Activated naive CD8-positive, alpha-beta T cell treated with anti-CD3 and anti-CD28 coated beads, Interleukin-2, amount 10 ng/mL, durations not matched to agents 7 days and 5 days (primary cell): ENCODE measurements around the gene CEMIP. TPM values are rescaled to one million over a fixed set of nuclear protein-coding genes. Genes with fewer than 3 reads are reported as not detected.
"Not testable (repeated sequence)": the region's sequence is repeated elsewhere in the genome, so short reads cannot be mapped to it uniquely, and the experiment has no call there.

ENCODE experiments used
- ATAC-seq: fragments of 150-1000 bp; cut with Tn5 transposase; one replicate; pipeline ENCODE4 v1.10.0; 2021; ENCODE audit warnings: low read depth, moderate library complexity
- POLR2A ChIA-PET: fragments of 350-600 bp; sonication (Branson Sonifier 250); formaldehyde crosslinking; loops from one replicate; lab custom pipeline; 2021; ENCODE audit warnings: antibody characterized with exemption; lab: Charles Lee
- DNase-seq: peaks from one replicate; pipeline ENCODE4 v3.0.0; 2021
- H3K27ac Mint-ChIP-seq: one replicate; pipeline ENCODE4 v1.8.0; 2022; ENCODE audit warnings: mild to moderate bottlenecking, mixed read lengths
- H3K27me3 Mint-ChIP-seq: one replicate; pipeline ENCODE4 v1.8.0; 2022; ENCODE audit warnings: mild to moderate bottlenecking, moderate library complexity, mixed read lengths
- H3K36me3 Mint-ChIP-seq: one replicate; pipeline ENCODE4 v1.8.0; 2021; ENCODE audit warnings: mild to moderate bottlenecking, mixed read lengths
- H3K4me1 Mint-ChIP-seq: one replicate; pipeline ENCODE4 v1.8.0; 2021; ENCODE audit warnings: mixed read lengths
- H3K4me3 Mint-ChIP-seq: one replicate; pipeline ENCODE4 v1.8.0; 2022; ENCODE audit warnings: mild to moderate bottlenecking, moderate library complexity, mixed read lengths
- H3K9me3 Mint-ChIP-seq: one replicate; pipeline ENCODE4 v1.8.0; 2021; ENCODE audit warnings: mixed read lengths
- total RNA-seq, 2 experiments: library from RNA; stranded (reverse); gene quantifications; one replicate each; pipeline ENCODE4 v1.2.3, GENCODE V29; 2021

CEMIP gene
- total RNA-seq, 2 experiments from 2014 or later, result 0.23 TPM; not detected in 1

DNA sequence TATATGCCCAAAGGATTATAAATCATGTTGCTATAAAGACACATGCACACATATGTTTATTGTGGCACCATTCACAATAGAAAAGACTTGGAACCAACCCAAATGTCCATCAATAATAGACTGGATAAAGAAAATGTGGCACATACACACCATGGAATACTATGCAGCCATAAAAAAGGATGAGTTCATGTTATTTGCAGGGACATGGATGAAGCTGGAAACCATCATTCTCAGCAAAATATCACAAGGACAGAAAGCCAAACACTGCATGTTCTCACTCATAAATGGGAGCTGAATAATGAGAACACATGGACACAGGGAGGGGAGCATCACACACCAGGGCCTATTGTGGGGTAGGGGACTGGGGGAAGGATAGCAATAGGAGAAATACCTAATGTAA is 186.3 kb downstream of the CEMIP start:
- DNase-seq, ATAC-seq, H3K27ac Mint-ChIP-seq, H3K9me3 Mint-ChIP-seq, H3K27me3 Mint-ChIP-seq, H3K4me3 Mint-ChIP-seq, POLR2A ChIA-PET: not testable (repeated sequence)
- H3K4me1 Mint-ChIP-seq, result peaks cover 16% of the 10 kb centered on the region
- peaks cover 45% of the 10 kb centered on the region for H3K36me3 Mint-ChIP-seq

DNA sequence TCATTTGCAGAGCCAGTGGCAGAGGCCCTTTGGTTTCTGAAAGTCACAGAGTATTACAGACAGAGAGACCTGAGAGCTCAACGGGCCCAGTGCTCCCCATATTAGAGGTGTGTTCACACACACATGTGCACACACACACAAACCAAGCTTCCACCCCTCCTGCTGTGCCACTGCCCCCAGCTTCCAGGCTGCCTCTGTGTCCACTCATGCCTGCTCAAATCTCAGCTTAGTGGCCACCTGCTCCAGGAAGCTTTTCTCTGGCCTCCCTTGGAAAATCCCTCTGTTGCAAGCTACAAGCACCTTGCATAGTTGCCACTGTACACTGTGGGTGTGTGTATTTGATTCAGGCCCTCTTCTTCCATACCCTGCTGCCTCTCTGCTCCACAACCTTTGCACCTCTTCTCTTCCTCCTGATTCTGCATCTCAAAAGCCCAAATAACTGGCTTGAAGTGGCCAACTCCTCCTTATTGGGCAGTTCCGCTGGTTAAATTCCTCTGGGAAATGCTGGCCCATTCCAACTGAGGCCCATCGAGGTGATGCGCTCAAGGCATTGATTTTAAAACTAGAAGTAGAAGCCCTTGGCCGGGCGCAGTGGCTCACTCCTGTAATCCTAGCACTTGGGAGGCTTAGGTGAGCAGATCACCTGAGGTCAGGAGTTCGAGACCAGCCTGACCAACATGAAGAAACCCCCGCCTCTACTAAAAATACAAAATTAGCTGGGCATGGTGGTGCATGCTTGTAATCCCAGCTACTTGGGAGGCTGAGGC is 187.4 kb downstream of the CEMIP start:
- Mint-ChIP-seq H3K27me3 (no peaks in the 10 kb centered on the region), H3K36me3 (peaks cover 39% of the 10 kb centered on the region), H3K4me3 (no peak overlapping the region), H3K27ac (no peak overlapping the region), H3K9me3 (no peaks in the 10 kb centered on the region), H3K4me1 (peaks cover 16% of the 10 kb centered on the region)
- DNase-seq, result no peak
- ATAC-seq, result no peak
- POLR2A ChIA-PET, result no interaction called here

DNA sequence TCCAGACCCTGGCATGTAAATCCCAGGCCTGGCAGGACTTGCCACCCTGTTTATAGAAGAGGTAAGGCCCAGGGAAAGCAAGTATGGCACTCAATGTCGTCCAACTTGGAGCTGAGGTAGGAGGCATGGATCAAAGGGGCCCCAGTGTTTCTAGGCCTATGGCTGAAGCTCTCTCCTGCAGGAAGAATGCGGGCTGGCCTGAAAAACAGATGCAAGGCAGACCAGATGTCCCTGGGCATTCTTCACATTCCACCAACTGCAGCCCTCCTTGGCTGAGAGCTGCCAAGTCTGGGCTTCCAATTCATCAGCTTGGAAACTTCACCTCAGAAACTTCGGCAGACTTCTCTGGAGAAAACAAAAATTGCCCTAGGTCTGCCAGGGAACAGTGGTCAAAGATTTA is 188.3 kb downstream of the CEMIP start:
- Mint-ChIP-seq H3K4me1 (peaks cover 12% of the 10 kb centered on the region), H3K9me3 (no peaks in the 10 kb centered on the region), H3K27ac (no peak overlapping the region), H3K4me3 (no peak overlapping the region), H3K36me3 (peaks cover 30% of the 10 kb centered on the region), H3K27me3 (no peaks in the 10 kb centered on the region)
- DNase-seq (no peak), ATAC-seq (no peak)
- POLR2A ChIA-PET, result no interaction called here

DNA sequence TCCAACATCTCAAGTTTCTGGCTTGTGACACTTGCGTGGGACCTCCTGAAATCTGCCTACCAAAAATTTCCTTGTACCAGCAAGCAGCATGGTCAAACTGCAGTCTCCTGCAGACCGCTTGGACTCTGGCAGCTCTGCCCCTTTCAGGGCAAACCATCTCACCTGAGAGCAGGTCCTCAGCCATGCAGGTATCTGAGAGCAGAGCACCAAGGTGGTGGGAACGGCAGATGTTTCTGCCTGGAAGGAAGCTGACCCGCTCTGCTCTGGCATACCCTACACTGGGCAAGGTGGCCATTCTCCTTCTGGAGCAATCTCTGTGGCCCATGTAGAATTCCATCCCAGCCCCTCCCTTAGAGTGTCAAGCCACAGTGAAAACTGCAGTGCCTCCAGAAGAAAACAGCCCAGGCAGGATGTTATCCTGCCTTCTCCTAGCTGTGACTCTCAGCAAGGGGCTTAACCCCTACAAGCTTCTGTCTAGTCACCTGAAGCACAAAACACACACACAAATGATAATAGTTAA is 188.9 kb downstream of the CEMIP start:
- H3K9me3 Mint-ChIP-seq, result no peaks in the 10 kb centered on the region
- no peaks in the 10 kb centered on the region for H3K27me3 Mint-ChIP-seq
- H3K27ac Mint-ChIP-seq, result no peak overlapping the region
- no peak overlapping the region for H3K4me3 Mint-ChIP-seq
- peaks cover 7% of the 10 kb centered on the region for H3K4me1 Mint-ChIP-seq
- DNase-seq, result no peak
- peaks cover 24% of the 10 kb centered on the region for H3K36me3 Mint-ChIP-seq
- POLR2A ChIA-PET, result no interaction called here
- no peak for ATAC-seq

DNA sequence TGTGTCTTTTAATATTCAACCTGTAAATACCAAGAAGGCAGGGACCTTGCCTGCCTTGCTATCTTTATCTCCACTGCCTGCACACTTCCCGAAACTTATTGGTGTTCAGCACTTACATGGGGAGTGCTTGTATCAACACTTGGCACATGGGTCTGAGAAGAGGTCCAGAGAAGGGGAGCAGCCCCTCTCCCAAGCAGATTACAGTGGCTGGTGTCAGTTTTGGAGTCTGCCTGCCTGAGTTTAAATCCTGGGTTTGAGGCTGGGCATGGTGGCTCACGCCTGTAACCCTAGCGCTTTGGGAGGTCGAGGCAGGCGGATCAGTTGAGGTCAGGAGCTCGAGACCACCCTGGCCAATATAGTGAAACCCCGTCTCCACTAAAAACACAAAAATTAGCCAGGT is 190.1 kb downstream of the CEMIP start:
- no peaks in the 10 kb centered on the region for H3K9me3 Mint-ChIP-seq
- DNase-seq, result no peak

DNA sequence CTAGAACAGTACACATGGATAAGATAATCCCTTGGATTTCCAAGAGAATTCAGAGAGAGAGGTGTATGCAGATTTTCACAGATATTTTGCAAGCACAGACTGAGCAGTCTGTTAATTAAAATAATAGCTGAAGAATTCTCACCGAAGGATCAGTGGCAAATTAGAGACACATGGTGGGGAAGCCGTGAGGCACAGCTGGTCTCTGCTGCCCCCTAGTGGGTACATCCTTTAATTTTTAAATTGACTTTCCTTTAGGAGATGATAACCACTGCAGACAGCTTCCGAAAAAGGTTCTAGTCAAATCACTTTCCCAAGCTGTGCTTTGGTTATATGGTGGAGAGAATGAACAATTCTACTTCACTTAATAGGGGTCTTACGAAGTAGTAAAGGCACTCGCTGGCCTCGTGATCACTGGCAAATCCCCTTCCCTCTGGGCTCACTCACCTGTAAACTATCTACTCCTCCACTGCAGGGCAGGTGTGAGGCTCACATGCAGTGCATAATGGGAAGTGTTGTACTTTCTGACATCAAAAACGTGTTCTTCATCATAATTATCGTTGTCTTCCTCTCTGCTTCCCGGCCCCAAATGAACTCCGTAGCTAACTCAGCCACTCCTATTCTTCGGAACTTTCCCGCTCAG is 191.0 kb downstream of the CEMIP start:
- Mint-ChIP-seq H3K4me1 (peaks cover 5% of the 10 kb centered on the region), H3K36me3 (peaks cover 8% of the 10 kb centered on the region), H3K9me3 (no peaks in the 10 kb centered on the region), H3K4me3 (no peak overlapping the region), H3K27me3 (no peaks in the 10 kb centered on the region), H3K27ac (no peak overlapping the region)
- ATAC-seq, result peak; percentile 56
- peak; percentile 45 for DNase-seq
- POLR2A ChIA-PET, result no interaction called here

More for the DNA sequence above, 190.1 kb downstream of the CEMIP start:
- H3K27ac Mint-ChIP-seq, result no peak overlapping the region
- H3K4me1 Mint-ChIP-seq, result peaks cover 6% of the 10 kb centered on the region
- peaks cover 15% of the 10 kb centered on the region for H3K36me3 Mint-ChIP-seq
- no peaks in the 10 kb centered on the region for H3K27me3 Mint-ChIP-seq
- H3K4me3 Mint-ChIP-seq, result no peak overlapping the region
- POLR2A ChIA-PET, result no interaction called here
- no peak for ATAC-seq

DNA sequence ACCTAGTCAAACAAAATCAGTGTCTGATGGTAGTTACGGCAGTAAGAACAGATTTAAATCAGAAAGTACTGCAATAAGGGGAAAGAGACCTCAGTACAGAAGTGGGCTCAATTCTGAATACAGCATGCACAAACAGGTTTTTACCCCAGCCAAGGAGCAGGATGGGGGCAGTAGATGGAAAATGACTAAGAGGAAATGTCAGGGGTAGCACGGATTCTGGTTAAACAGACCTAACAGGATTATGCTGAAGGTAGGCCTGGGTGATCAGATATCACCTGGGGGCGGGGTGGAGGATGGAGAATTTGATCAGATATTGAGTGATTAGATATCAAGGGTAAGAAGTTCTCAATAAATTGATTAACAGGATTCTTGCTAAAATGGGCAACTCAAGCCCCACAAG is 191.5 kb downstream of the CEMIP start:
- DNase-seq (no peak), ATAC-seq (no peak)
- no peaks in the 10 kb centered on the region for H3K9me3 Mint-ChIP-seq
- POLR2A ChIA-PET, result no interaction called here
- no peaks in the 10 kb centered on the region for H3K27me3 Mint-ChIP-seq
- H3K4me3 Mint-ChIP-seq, result no peak overlapping the region
- H3K36me3 Mint-ChIP-seq, result peaks cover 3% of the 10 kb centered on the region
- H3K27ac Mint-ChIP-seq, result no peak overlapping the region
- peaks cover 11% of the 10 kb centered on the region for H3K4me1 Mint-ChIP-seq

DNA sequence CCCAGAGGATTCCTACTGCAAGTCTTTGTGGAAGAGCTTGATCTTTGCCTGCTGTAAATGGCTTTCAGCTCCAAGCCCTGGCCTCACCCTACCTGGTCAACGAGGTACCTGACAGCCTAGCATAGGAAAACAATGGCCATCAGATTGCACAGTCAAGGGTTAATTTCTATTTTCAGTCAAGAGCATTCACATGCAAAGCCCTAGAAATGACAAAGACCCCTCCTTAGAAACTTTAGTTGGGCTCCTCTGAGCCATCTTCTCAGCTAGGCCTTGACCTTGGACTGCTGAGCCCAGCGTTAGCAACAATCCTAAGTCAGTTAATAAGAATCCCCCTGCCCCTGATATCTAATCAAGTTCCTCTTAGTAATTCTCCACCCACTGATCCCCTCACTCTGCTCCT is 192.0 kb downstream of the CEMIP start:
- H3K36me3 Mint-ChIP-seq, result peaks cover 3% of the 10 kb centered on the region
- no peaks in the 10 kb centered on the region for H3K27me3 Mint-ChIP-seq
- no peaks in the 10 kb centered on the region for H3K9me3 Mint-ChIP-seq
- H3K27ac Mint-ChIP-seq, result peak overlapping the region; percentile 9
- POLR2A ChIA-PET, result no interaction called here
- no peak overlapping the region for H3K4me3 Mint-ChIP-seq
- ATAC-seq (no peak), DNase-seq (no peak)
- peaks cover 11% of the 10 kb centered on the region for H3K4me1 Mint-ChIP-seq

DNA sequence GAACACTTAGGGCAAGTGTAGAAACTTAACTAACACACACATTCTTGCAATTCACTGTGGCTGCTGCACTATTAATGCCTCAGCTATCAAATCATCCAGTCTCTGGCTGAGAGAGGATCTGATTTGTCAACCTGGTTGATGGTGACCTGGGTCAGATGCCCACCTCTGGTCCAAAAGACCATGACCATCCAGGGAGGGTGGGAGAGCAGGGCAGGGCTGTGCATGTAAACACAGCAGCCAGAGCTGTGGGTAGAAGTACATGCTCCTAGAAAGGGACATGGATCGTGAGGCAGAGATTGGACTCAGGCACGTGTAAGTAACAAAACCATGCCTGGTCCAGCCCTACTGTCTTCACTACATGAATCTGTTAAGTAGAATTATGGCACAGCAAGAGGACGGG is 193.1 kb downstream of the CEMIP start:
- Mint-ChIP-seq H3K4me3 (no peak overlapping the region), H3K27ac (no peak overlapping the region), H3K36me3 (peaks cover 9% of the 10 kb centered on the region), H3K9me3 (no peaks in the 10 kb centered on the region), H3K4me1 (peaks cover 19% of the 10 kb centered on the region), H3K27me3 (no peaks in the 10 kb centered on the region)
- DNase-seq (no peak), ATAC-seq (no peak)
- POLR2A ChIA-PET, result no interaction called here

DNA sequence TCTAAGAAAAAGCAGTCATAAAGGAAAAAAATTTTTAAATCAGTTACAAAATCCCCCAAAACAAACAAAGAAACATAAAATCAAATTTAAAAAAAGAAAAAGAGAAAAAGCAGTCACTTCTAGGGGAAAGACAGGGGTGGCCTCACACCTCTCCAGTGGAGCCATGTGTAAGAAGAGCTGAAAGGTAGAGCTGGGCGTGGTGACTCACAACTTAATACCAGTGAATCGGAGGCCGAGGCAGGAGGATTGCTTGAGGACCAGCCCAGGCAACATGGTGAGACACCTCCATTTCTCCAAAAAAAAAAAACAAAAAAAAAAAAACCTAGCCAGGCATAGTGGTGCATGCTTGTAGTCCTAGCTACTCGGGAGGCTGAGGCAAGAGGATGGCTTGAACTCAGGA is 195.7 kb downstream of the CEMIP start:
- H3K36me3 Mint-ChIP-seq, result peaks cover 11% of the 10 kb centered on the region
- H3K4me3 Mint-ChIP-seq, result no peak overlapping the region
- H3K4me1 Mint-ChIP-seq, result peaks cover 31% of the 10 kb centered on the region
- POLR2A ChIA-PET, result no interaction called here
- H3K27me3 Mint-ChIP-seq, result no peaks in the 10 kb centered on the region
- no peak for DNase-seq
- no peaks in the 10 kb centered on the region for H3K9me3 Mint-ChIP-seq
- no peak overlapping the region for H3K27ac Mint-ChIP-seq
- ATAC-seq, result no peak

DNA sequence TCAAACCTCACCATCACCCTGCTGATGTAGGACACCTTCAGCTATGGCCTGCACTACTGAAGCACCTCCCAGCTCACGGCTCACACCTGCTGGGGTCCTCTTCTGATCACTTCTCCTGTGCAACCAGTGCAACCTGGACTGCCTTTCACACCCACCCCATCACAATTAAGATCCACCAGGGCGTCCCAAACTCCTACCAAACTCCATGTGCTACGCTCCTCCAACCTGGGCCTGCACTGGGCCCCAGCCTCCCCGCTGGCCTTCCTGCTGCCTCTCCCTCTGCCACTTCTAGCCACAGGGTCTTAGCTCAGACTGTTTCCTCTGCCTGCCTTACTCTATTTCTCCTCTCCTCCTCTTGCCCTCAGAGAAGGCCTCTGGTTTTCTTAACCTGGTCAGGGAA is 197.7 kb downstream of the CEMIP start:
- POLR2A ChIA-PET, result interaction anchor here (0.6 to 1.9 kb wide), 2 partner anchors 24 to 116 kb away, joined by 3 to 5 read pairs; no protein-coding TSS in a partner anchor
- Mint-ChIP-seq H3K9me3 (no peaks in the 10 kb centered on the region), H3K27me3 (no peaks in the 10 kb centered on the region), H3K4me3 (no peak overlapping the region), H3K27ac (peak overlapping the region; percentile 15), H3K36me3 (peaks cover 12% of the 10 kb centered on the region), H3K4me1 (peaks cover 31% of the 10 kb centered on the region)
- DNase-seq (no peak), ATAC-seq (no peak)

DNA sequence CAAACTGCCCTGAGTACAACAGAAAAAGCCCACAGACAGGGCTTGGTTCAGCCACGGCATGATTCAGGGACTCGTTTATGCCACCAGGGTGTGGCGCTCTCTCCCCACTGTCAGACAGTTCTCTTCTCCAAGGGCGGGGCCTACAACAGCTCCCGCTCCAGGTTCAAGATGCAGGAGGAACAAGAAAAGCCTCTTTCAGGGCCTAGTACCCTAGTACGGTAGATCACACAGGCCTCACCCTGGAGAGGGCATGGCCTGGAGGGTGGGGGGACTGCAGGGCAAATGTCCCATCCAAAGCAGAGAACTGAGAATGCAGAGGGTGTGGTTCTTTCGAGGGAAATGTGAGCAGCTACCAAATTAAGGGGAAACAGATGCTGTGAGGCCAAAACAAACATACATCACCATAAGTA is 198.5 kb downstream of the CEMIP start:
- ATAC-seq, result no peak
- Mint-ChIP-seq H3K4me1 (peaks cover 38% of the 10 kb centered on the region), H3K4me3 (no peak overlapping the region), H3K36me3 (peaks cover 19% of the 10 kb centered on the region), H3K27me3 (no peaks in the 10 kb centered on the region), H3K9me3 (no peaks in the 10 kb centered on the region), H3K27ac (no peak overlapping the region)
- POLR2A ChIA-PET, result interaction anchor here (0.6 to 1.9 kb wide), 2 partner anchors 24 to 115 kb away, joined by 3 to 5 read pairs; no protein-coding TSS in a partner anchor
- DNase-seq, result peak; percentile 47

DNA sequence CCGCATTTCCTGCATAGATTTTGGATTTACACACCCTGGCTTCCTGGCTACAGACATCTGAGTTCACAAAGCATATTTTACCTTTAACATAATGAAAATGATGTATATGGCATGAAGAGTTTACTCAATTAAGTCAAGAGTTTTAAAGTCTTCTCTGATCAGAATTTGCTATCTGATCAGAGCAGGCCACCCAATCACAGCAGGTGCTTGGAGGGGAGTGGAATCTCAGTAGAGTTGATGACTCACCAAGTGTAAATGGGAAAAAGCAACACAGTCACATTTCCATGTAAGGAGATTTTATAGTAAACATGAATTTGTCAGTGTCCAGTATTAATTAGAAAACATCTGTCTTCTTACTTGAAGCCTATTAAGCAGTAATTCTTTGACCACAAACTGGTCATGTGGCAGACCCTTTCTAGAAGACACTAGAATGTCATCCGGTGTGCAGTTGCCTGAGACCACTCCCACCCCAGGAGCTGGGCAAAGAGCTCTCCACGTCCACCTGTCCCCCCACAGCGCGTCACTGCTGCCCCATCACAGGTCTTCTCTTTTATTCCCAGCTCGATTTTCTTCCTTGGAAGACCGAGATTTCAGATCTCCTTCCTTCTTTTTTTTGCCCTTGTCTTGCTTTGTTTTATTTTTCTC is 199.6 kb downstream of the CEMIP start:
- H3K4me3 Mint-ChIP-seq, result no peak overlapping the region
- H3K27me3 Mint-ChIP-seq, result no peaks in the 10 kb centered on the region
- no peak overlapping the region for H3K27ac Mint-ChIP-seq
- no peaks in the 10 kb centered on the region for H3K9me3 Mint-ChIP-seq
- H3K36me3 Mint-ChIP-seq, result peaks cover 19% of the 10 kb centered on the region
- no peak for ATAC-seq
- DNase-seq, result no peak
- peaks cover 40% of the 10 kb centered on the region for H3K4me1 Mint-ChIP-seq
- POLR2A ChIA-PET, result no interaction called here
